ENCODE data around the gene DLGAP4. TPM values are rescaled to one million over a fixed set of nuclear protein-coding genes. Genes with fewer than 3 reads are reported as not detected.

Gene DLGAP4
- total RNA-seq, 1 experiment from 2014 or later, result 59.9 TPM

DNA sequence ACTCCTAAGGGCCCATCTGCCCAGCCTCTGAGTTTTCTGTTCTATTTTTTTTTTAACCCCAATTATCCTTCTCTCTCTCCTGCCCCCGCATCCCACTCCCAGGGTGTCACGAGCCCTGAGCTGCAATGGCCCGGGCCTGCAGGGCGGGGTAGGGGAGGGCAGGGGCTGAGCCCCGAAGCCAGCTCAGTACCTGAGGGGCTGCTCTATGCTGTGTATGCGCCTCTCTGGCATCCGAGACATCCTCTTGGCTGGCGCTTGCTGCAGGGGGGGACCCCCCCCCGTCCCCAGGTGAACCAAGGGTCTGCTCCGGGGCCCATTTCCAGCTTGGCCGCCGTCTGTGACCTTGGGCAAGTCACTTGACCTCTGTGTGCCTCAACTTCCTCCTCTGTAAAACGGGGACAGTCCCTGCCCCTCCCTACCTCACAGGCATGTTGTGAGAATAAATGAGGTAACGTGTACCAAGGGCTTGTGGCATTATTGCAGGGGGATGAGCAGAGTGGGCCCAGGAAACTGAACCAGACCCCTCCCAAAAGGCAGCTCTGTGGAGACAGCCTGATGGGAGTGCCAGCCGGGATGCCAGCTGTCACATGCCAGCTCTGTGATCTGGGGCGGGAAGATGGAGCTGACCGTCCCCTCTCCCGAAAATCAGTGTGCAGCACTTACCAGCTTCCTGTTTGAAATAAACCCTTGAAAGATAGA is 222.2 kb downstream of the DLGAP4 start:
- Histone ChIP-seq H3K36me3 (ENCODE audit: insufficient read depth, low read length, poor library complexity, severe bottlenecking) (peaks cover 33% of the 10 kb centered on the region), H3K27ac (ENCODE audit: low read depth, low read length, poor library complexity, severe bottlenecking) (no peak overlapping the region), H3K4me3 (ENCODE audit: low read depth, low read length, poor library complexity, severe bottlenecking) (no peak overlapping the region), H3K4me1 (ENCODE audit: insufficient read depth, low read length, poor library complexity, severe bottlenecking) (peaks cover 11% of the 10 kb centered on the region), H3K9me3 (ENCODE audit: low read depth, low read length, poor library complexity, severe bottlenecking) (no peaks in the 10 kb centered on the region), H3K27me3 (replicated peaks; ENCODE audit: insufficient read depth, low read depth, low read length, poor library complexity) (no peaks in the 10 kb centered on the region)
- TF ChIP-seq EZH2 (IDR thresholded peaks at IDR 0.05; ENCODE audit: borderline replicate concordance, low read depth, low read length, poor library complexity, severe bottlenecking), result no peak
- TF ChIP-seq, protein P1, sequence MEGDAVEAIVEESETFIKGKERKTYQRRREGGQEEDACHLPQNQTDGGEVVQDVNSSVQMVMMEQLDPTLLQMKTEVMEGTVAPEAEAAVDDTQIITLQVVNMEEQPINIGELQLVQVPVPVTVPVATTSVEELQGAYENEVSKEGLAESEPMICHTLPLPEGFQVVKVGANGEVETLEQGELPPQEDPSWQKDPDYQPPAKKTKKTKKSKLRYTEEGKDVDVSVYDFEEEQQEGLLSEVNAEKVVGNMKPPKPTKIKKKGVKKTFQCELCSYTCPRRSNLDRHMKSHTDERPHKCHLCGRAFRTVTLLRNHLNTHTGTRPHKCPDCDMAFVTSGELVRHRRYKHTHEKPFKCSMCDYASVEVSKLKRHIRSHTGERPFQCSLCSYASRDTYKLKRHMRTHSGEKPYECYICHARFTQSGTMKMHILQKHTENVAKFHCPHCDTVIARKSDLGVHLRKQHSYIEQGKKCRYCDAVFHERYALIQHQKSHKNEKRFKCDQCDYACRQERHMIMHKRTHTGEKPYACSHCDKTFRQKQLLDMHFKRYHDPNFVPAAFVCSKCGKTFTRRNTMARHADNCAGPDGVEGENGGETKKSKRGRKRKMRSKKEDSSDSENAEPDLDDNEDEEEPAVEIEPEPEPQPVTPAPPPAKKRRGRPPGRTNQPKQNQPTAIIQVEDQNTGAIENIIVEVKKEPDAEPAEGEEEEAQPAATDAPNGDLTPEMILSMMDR (conservative IDR thresholded peaks at IDR 0.05; ENCODE audit: low read depth, low read length), result no peak
- ChIA-PET CTCF (no interaction called here), POLR2A (ENCODE audit: low non-redundant PET) (no interaction called here)
- no peak for DNase-seq (ENCODE audit: low spot score)
- intact Hi-C loops (cut with micrococcal nuclease; ENCODE audit: unreplicated experiment), result no loop called here
- BruUV-seq (replicated peaks), result no TSS peak

DNA sequence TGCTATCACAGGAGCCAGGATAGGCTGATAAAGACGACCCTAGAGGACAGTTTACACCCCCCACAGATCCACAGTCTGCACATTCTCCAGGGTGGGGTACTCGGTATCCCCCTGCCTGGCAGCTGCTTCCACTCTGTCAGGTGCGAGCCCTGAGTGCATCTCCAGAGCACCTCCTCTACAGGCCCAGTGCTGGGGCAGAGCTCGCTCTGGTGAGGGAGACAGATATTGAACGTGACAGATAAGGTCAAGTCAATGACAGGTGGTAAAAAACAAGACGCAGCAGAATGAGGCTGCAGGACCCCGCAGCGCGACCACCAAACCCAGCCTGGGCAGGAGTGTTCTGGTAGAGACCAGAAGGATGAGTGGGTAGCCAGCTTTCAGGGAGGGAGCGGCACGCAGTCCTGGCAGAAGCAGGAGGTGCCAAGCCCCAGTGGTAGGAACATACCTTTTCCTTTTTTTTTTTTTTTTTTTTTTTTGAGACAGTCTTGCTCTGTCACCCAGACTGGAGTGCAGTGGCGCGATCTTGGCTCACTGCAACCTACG is 222.8 kb downstream of the DLGAP4 start:
- peaks cover 33% of the 10 kb centered on the region for H3K36me3 ChIP-seq (ENCODE audit: insufficient read depth, low read length, poor library complexity, severe bottlenecking)
- no peak overlapping the region for H3K4me3 ChIP-seq (ENCODE audit: low read depth, low read length, poor library complexity, severe bottlenecking)
- H3K4me1 ChIP-seq (ENCODE audit: insufficient read depth, low read length, poor library complexity, severe bottlenecking), result peaks cover 7% of the 10 kb centered on the region
- no peak for DNase-seq (ENCODE audit: low spot score)
- no peak overlapping the region for H3K27ac ChIP-seq (ENCODE audit: low read depth, low read length, poor library complexity, severe bottlenecking)
- CTCF ChIA-PET, result no interaction called here
- no peaks in the 10 kb centered on the region for H3K9me3 ChIP-seq (ENCODE audit: low read depth, low read length, poor library complexity, severe bottlenecking)
- POLR2A ChIA-PET (ENCODE audit: low non-redundant PET), result no interaction called here
- intact Hi-C loops (cut with micrococcal nuclease; ENCODE audit: unreplicated experiment), result no loop called here
- TF ChIP-seq EZH2 (IDR thresholded peaks at IDR 0.05; ENCODE audit: borderline replicate concordance, low read depth, low read length, poor library complexity, severe bottlenecking), result no peak
- TF ChIP-seq, protein P1 (conservative IDR thresholded peaks at IDR 0.05; ENCODE audit: low read depth, low read length), result no peak
- no TSS peak for BruUV-seq (replicated peaks)
- no peaks in the 10 kb centered on the region for H3K27me3 ChIP-seq (replicated peaks; ENCODE audit: insufficient read depth, low read depth, low read length, poor library complexity)

DNA sequence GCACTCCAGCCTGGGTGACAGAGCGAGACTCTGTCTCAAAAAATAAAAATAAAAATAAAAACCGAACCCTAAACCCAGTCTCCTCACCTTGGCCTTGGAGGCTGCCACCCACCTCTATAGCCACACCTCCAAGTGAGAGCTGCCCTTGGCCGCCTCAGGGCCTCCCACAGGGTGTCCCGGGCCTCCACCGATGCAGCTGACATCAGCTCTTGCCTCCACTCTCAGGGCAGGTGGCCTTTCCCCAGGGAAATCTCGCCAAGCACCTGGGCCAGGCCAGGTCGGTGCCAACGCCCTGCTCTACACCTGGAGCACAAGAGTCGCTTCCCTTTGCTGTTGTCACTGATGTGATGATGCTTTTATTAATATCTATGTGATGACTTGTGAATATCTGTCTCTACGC is 226.2 kb downstream of the DLGAP4 start:
- Histone ChIP-seq H3K9me3 (ENCODE audit: low read depth, low read length, poor library complexity, severe bottlenecking) (no peaks in the 10 kb centered on the region), H3K27ac (ENCODE audit: low read depth, low read length, poor library complexity, severe bottlenecking) (no peak overlapping the region), H3K4me1 (ENCODE audit: insufficient read depth, low read length, poor library complexity, severe bottlenecking) (no peaks in the 10 kb centered on the region), H3K36me3 (ENCODE audit: insufficient read depth, low read length, poor library complexity, severe bottlenecking) (peaks cover 10% of the 10 kb centered on the region), H3K4me3 (ENCODE audit: low read depth, low read length, poor library complexity, severe bottlenecking) (no peak overlapping the region), H3K27me3 (replicated peaks; ENCODE audit: insufficient read depth, low read depth, low read length, poor library complexity) (no peaks in the 10 kb centered on the region)
- TF ChIP-seq, protein P1 (conservative IDR thresholded peaks at IDR 0.05; ENCODE audit: low read depth, low read length), result no peak
- no peak for TF ChIP-seq EZH2 (IDR thresholded peaks at IDR 0.05; ENCODE audit: borderline replicate concordance, low read depth, low read length, poor library complexity, severe bottlenecking)
- CTCF ChIA-PET, result no interaction called here
- POLR2A ChIA-PET (ENCODE audit: low non-redundant PET), result no interaction called here
- no peak for DNase-seq (ENCODE audit: low spot score)
- intact Hi-C loops (cut with micrococcal nuclease; ENCODE audit: unreplicated experiment), result no loop called here
- no TSS peak for BruUV-seq (replicated peaks)

All from A673 (cell line).